ENCODE data around the gene IRS1. TPM values are rescaled to one million over a fixed set of nuclear protein-coding genes. Genes with fewer than 3 reads are reported as not detected.

IRS1 gene
- total RNA-seq, 1 experiment from 2014 or later, result 10.5 TPM

DNA sequence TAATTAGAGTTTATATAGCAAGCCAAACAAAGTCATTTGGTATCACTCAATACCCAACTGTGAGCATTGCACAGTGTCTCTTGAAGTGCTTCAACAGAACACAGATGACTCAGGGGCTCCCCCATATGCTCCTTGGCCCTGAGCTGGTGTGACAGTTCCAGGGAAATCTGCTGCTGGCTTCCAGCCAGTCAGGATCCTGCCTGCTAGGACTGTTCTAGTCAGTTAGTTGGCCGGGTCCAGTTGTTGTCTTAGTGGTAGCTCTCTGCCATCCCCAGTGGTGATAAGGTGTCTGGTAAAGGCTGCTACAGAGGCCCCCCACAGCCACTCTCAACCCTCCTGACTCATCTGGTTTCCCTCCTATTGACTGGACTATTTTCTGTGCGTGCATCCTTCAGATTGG lies 100.3 kb downstream of the IRS1 start:
- Mint-ChIP-seq H3K9me3 (ENCODE audit: unreplicated experiment) (no peaks in the 10 kb centered on the region), H3K4me1 (ENCODE audit: insufficient read depth, unreplicated experiment) (peaks cover 5% of the 10 kb centered on the region), H3K36me3 (ENCODE audit: insufficient read depth, unreplicated experiment) (no peaks in the 10 kb centered on the region), H3K27ac (ENCODE audit: low read depth, unreplicated experiment) (no peak overlapping the region), H3K27me3 (ENCODE audit: insufficient read depth, unreplicated experiment) (no peaks in the 10 kb centered on the region), H3K4me3 (ENCODE audit: unreplicated experiment) (no peak overlapping the region)
- no TSS peak for BruUV-seq (replicated peaks)
- POLR2A ChIA-PET, result interaction anchor here (0.6 to 1.7 kb wide), 2 partner anchors 26 to 292 kb away, joined by 3 to 4 read pairs; no protein-coding TSS in a partner anchor
- no peak for TF ChIP-seq CTCF (IDR thresholded peaks at IDR 0.05; ENCODE audit: unreplicated experiment)
- CTCF ChIA-PET, result interaction anchor here (0.6 kb wide), 1 partner anchor 236 kb away, joined by 4 read pairs; no protein-coding TSS in a partner anchor
- DNase-seq (ENCODE audit: unreplicated experiment), result peak; percentile 45
- intact Hi-C loops (cut with micrococcal nuclease), result no loop called here

DNA sequence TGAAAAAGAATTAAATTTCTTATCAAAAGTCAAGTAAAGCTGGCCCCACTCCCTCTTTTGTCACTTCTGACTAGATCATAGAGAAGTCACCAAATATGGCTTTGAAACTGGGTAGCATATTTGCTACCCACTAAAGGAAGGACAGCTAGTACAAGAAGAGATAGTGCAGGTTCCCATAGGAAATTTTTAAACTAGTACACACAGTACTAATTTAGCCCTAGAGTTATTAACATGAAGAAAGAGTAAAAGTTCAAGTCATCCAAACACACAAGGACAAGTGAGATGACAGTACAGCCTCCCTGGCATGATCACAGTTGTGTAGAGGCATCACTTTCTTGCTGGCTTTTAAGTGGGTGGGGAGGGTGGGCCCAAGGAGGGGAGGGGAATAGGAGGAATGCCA lies 100.9 kb downstream of the IRS1 start:
- Mint-ChIP-seq H3K36me3 (ENCODE audit: insufficient read depth, unreplicated experiment) (no peaks in the 10 kb centered on the region), H3K4me3 (ENCODE audit: unreplicated experiment) (no peak overlapping the region), H3K4me1 (ENCODE audit: insufficient read depth, unreplicated experiment) (peaks cover 5% of the 10 kb centered on the region), H3K27ac (ENCODE audit: low read depth, unreplicated experiment) (no peak overlapping the region), H3K9me3 (ENCODE audit: unreplicated experiment) (no peaks in the 10 kb centered on the region), H3K27me3 (ENCODE audit: insufficient read depth, unreplicated experiment) (no peaks in the 10 kb centered on the region)
- no peak for TF ChIP-seq CTCF (IDR thresholded peaks at IDR 0.05; ENCODE audit: unreplicated experiment)
- intact Hi-C loops (cut with micrococcal nuclease), result no loop called here
- CTCF ChIA-PET, result interaction anchor here (0.6 kb wide), 1 partner anchor 236 kb away, joined by 4 read pairs; no protein-coding TSS in a partner anchor
- DNase-seq (ENCODE audit: unreplicated experiment), result no peak
- no TSS peak for BruUV-seq (replicated peaks)
- POLR2A ChIA-PET, result interaction anchor here (0.6 to 1.7 kb wide), 3 partner anchors 14 to 30 kb away, joined by 3 to 4 read pairs (median 4); no protein-coding TSS in a partner anchor

- Mint-ChIP-seq H3K4me3 (ENCODE audit: unreplicated experiment) (no peak overlapping the region), H3K36me3 (ENCODE audit: insufficient read depth, unreplicated experiment) (no peaks in the 10 kb centered on the region), H3K9me3 (ENCODE audit: unreplicated experiment) (no peaks in the 10 kb centered on the region), H3K27ac (ENCODE audit: low read depth, unreplicated experiment) (no peak overlapping the region), H3K27me3 (ENCODE audit: insufficient read depth, unreplicated experiment) (no peaks in the 10 kb centered on the region), H3K4me1 (ENCODE audit: insufficient read depth, unreplicated experiment) (no peaks in the 10 kb centered on the region)
- DNase-seq (ENCODE audit: unreplicated experiment), result no peak
- CTCF ChIA-PET, result no interaction called here
- TF ChIP-seq CTCF (IDR thresholded peaks at IDR 0.05; ENCODE audit: unreplicated experiment), result no peak
- intact Hi-C loops (cut with micrococcal nuclease), result no loop called here
- POLR2A ChIA-PET, result no interaction called here
- BruUV-seq (replicated peaks), result no TSS peak
Measured at GRCh38 chr2:226694586-226695284, 104.9 kb downstream of the IRS1 start.

GRCh38 chr2:226694149-226694548 lies 105.5 kb downstream of the IRS1 start:
- Mint-ChIP-seq H3K27me3 (ENCODE audit: insufficient read depth, unreplicated experiment) (no peaks in the 10 kb centered on the region), H3K4me1 (ENCODE audit: insufficient read depth, unreplicated experiment) (no peaks in the 10 kb centered on the region), H3K27ac (ENCODE audit: low read depth, unreplicated experiment) (no peak overlapping the region), H3K36me3 (ENCODE audit: insufficient read depth, unreplicated experiment) (no peaks in the 10 kb centered on the region), H3K9me3 (ENCODE audit: unreplicated experiment) (no peaks in the 10 kb centered on the region), H3K4me3 (ENCODE audit: unreplicated experiment) (no peak overlapping the region)
- intact Hi-C loops (cut with micrococcal nuclease), result no loop called here
- DNase-seq (ENCODE audit: unreplicated experiment), result no peak
- ChIA-PET CTCF (no interaction called here), POLR2A (no interaction called here)
- no peak for TF ChIP-seq CTCF (IDR thresholded peaks at IDR 0.05; ENCODE audit: unreplicated experiment)
- BruUV-seq (replicated peaks), result no TSS peak

All from MCF 10A (cell line).